IPS-20b (cell line): ENCODE results near the gene LRP2.

Experiments
- H3K27ac ChIP-seq: one replicate; pipeline ENCODE4 v1.5.1; 2013; ENCODE audit warnings: low read length
- H3K27me3 ChIP-seq: 2 replicates; pipeline ENCODE4 v1.6.1; 2013; ENCODE audit warnings: mild to moderate bottlenecking, low read length, inconsistent platforms; ENCODE audit not compliant: insufficient read depth
- H3K36me3 ChIP-seq: 2 replicates; pipeline ENCODE4 v1.6.1; 2013; ENCODE audit warnings: low read depth, mild to moderate bottlenecking, inconsistent platforms, low read length, moderate library complexity; ENCODE audit not compliant: insufficient read depth
- H3K4me1 ChIP-seq: 2 replicates; pipeline ENCODE4 v1.6.1; 2013; ENCODE audit warnings: mild to moderate bottlenecking, control low read depth, inconsistent platforms, low read length, moderate library complexity; ENCODE audit not compliant: insufficient read depth
- H3K4me3 ChIP-seq: 2 replicates; pipeline ENCODE4 v1.5.1; 2013; ENCODE audit warnings: mild to moderate bottlenecking, low read length, inconsistent platforms
- H3K9ac ChIP-seq: 2 replicates; pipeline ENCODE4 v1.6.1; 2013; ENCODE audit warnings: low read depth, mild to moderate bottlenecking, inconsistent platforms, low read length, moderate library complexity
- H3K9me3 ChIP-seq: 2 replicates; pipeline ENCODE4 v1.6.1; 2013; ENCODE audit warnings: mild to moderate bottlenecking, low read depth, low read length, inconsistent platforms; ENCODE audit not compliant: insufficient read depth

The LRP2 gene

GRCh38 chr2:169260246-169260645 lies 102.1 kb downstream of the LRP2 start:
- Histone ChIP-seq H3K9ac (no peak overlapping the region), H3K27ac (no peak overlapping the region), H3K4me3 (no peak overlapping the region), H3K36me3 (no peaks in the 10 kb centered on the region), H3K27me3 (no peaks in the 10 kb centered on the region), H3K4me1 (peaks cover 12% of the 10 kb centered on the region), H3K9me3 (no peaks in the 10 kb centered on the region)

GRCh38 chr2:169259402-169259801 lies 102.9 kb downstream of the LRP2 start:
- H3K4me1 ChIP-seq, result peaks cover 12% of the 10 kb centered on the region
- H3K27ac ChIP-seq, result no peak overlapping the region
- no peaks in the 10 kb centered on the region for H3K36me3 ChIP-seq
- H3K27me3 ChIP-seq, result no peaks in the 10 kb centered on the region
- H3K9me3 ChIP-seq, result no peaks in the 10 kb centered on the region
- no peak overlapping the region for H3K9ac ChIP-seq
- H3K4me3 ChIP-seq, result no peak overlapping the region

GRCh38 chr2:169258045-169258601 lies 104.2 kb downstream of the LRP2 start:
- peaks cover 12% of the 10 kb centered on the region for H3K4me1 ChIP-seq
- H3K9me3 ChIP-seq, result no peaks in the 10 kb centered on the region
- no peaks in the 10 kb centered on the region for H3K27me3 ChIP-seq
- H3K4me3 ChIP-seq, result no peak overlapping the region
- H3K9ac ChIP-seq, result no peak overlapping the region
- H3K36me3 ChIP-seq, result no peaks in the 10 kb centered on the region
- no peak overlapping the region for H3K27ac ChIP-seq

- H3K4me1 ChIP-seq, result peaks cover 3% of the 10 kb centered on the region; the same call in 1 of the 2 replicates
- no peaks in the 10 kb centered on the region for H3K36me3 ChIP-seq
- no peak overlapping the region for H3K9ac ChIP-seq
- H3K27me3 ChIP-seq, result no peaks in the 10 kb centered on the region
- no peak overlapping the region for H3K4me3 ChIP-seq
- no peaks in the 10 kb centered on the region for H3K9me3 ChIP-seq
- no peak overlapping the region for H3K27ac ChIP-seq
Observed at GRCh38 chr2:169254774-169255173, 107.6 kb downstream of the LRP2 start.

- no peaks in the 10 kb centered on the region for H3K27me3 ChIP-seq
- H3K9me3 ChIP-seq, result no peaks in the 10 kb centered on the region
- no peak overlapping the region for H3K27ac ChIP-seq
- H3K9ac ChIP-seq, result no peak overlapping the region
- H3K4me1 ChIP-seq, result no peaks in the 10 kb centered on the region
- no peak overlapping the region for H3K4me3 ChIP-seq
- H3K36me3 ChIP-seq, result no peaks in the 10 kb centered on the region
Observed at GRCh38 chr2:169247211-169247610, 115.1 kb downstream of the LRP2 start.

GRCh38 chr2:169240405-169240804 lies 121.9 kb downstream of the LRP2 start:
- Histone ChIP-seq H3K4me1 (no peaks in the 10 kb centered on the region), H3K27me3 (no peaks in the 10 kb centered on the region), H3K36me3 (no peaks in the 10 kb centered on the region), H3K9me3 (no peaks in the 10 kb centered on the region), H3K27ac (no peak overlapping the region), H3K4me3 (no peak overlapping the region), H3K9ac (no peak overlapping the region)

- Histone ChIP-seq H3K36me3 (no peaks in the 10 kb centered on the region), H3K9ac (no peak overlapping the region), H3K4me3 (no peak overlapping the region), H3K27me3 (no peaks in the 10 kb centered on the region), H3K27ac (no peak overlapping the region), H3K9me3 (no peaks in the 10 kb centered on the region), H3K4me1 (no peaks in the 10 kb centered on the region)
Observed at GRCh38 chr2:169237939-169238338, 124.4 kb downstream of the LRP2 start.

- H3K27ac ChIP-seq, result no peak overlapping the region
- no peaks in the 10 kb centered on the region for H3K36me3 ChIP-seq
- H3K27me3 ChIP-seq, result no peaks in the 10 kb centered on the region
- no peaks in the 10 kb centered on the region for H3K9me3 ChIP-seq
- H3K4me3 ChIP-seq, result no peak overlapping the region
- no peak overlapping the region for H3K9ac ChIP-seq
- no peaks in the 10 kb centered on the region for H3K4me1 ChIP-seq
Observed at GRCh38 chr2:169237286-169237685, 125.0 kb downstream of the LRP2 start.

- no peaks in the 10 kb centered on the region for H3K4me1 ChIP-seq
- H3K36me3 ChIP-seq, result no peaks in the 10 kb centered on the region
- H3K4me3 ChIP-seq, result no peak overlapping the region
- H3K9me3 ChIP-seq, result no peaks in the 10 kb centered on the region
- H3K27ac ChIP-seq, result no peak overlapping the region
- no peaks in the 10 kb centered on the region for H3K27me3 ChIP-seq
- no peak overlapping the region for H3K9ac ChIP-seq
Observed at GRCh38 chr2:169232551-169233154, 129.7 kb downstream of the LRP2 start.

- no peak overlapping the region for H3K4me3 ChIP-seq
- H3K27me3 ChIP-seq, result no peaks in the 10 kb centered on the region
- H3K4me1 ChIP-seq, result no peaks in the 10 kb centered on the region
- no peak overlapping the region for H3K27ac ChIP-seq
- no peaks in the 10 kb centered on the region for H3K9me3 ChIP-seq
- H3K36me3 ChIP-seq, result no peaks in the 10 kb centered on the region
- H3K9ac ChIP-seq, result no peak overlapping the region
Observed at GRCh38 chr2:169230204-169230603, 132.1 kb downstream of the LRP2 start.

- no peak overlapping the region for H3K4me3 ChIP-seq
- no peak overlapping the region for H3K27ac ChIP-seq
- H3K4me1 ChIP-seq, result no peaks in the 10 kb centered on the region
Observed at GRCh38 chr2:169229590-169229989, 132.7 kb downstream of the LRP2 start.

GRCh38 chr2:169225906-169226305 lies 136.4 kb downstream of the LRP2 start:
- H3K9ac ChIP-seq, result no peak overlapping the region
- no peaks in the 10 kb centered on the region for H3K36me3 ChIP-seq
- no peak overlapping the region for H3K27ac ChIP-seq
- H3K4me3 ChIP-seq, result no peak overlapping the region
- no peaks in the 10 kb centered on the region for H3K9me3 ChIP-seq
- H3K4me1 ChIP-seq, result no peaks in the 10 kb centered on the region
- no peaks in the 10 kb centered on the region for H3K27me3 ChIP-seq

More at GRCh38 chr2:169229590-169229989, 132.7 kb downstream of the LRP2 start:
- H3K9me3 ChIP-seq, result no peaks in the 10 kb centered on the region
- no peaks in the 10 kb centered on the region for H3K27me3 ChIP-seq
- no peaks in the 10 kb centered on the region for H3K36me3 ChIP-seq
- H3K9ac ChIP-seq, result no peak overlapping the region
